NCI-H187 (cell line): Measurements from ENCODE around the gene CADM1.

ENCODE experiments used
- DNase-seq, 2 experiments: peaks; one replicate each; lab custom pipeline; 2025; lab: John Stamatoyannopoulos, UW

The CADM1 gene

DNA sequence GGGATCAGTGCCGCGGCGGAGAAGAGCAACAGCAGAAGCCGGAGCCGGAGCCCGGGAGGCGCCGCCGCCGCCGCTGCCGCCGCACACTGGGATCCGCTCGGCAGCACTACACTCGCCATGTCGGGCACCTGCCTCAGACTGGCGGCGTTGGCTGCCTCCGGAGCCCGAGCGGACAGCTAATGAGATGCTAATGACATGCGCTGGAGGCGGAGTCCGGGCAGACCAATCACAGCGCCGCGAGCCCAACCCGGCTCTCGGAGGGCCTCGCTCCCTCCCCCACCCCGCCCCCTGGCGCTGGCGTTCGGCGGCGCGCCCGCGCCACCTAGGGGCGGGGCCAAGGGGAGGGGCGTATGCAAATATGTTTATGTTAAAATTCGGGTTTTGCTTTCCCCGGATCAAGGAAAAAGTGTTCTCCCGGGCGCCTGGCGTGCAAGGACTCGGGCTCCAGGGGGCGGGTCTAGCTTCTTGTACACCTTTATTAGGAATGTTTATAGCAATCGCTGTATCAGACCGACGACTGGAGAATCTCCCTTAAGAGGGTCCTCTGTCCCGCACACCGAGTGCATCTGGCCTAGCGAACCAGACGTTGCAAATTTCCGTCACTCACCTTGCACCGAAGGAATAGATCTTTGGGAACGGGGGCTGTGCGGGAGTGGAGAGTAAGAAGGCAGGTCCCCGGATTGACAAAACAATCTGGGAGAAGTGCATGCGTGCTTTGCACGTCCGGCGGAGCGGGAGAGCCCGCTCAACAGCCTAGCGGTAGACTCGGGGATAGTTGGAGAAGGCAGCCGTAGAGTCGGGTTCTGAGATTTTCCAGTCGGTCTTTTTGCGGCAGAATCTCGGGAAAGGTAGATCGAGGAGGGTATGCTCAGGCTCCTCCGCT lies at the start of gene CADM1:
Gene CADM1, minus strand, starts transcription at position 140 of the 883 bp plus-strand sequence.
- DNase-seq: peak; percentile 96 to 98

DNA sequence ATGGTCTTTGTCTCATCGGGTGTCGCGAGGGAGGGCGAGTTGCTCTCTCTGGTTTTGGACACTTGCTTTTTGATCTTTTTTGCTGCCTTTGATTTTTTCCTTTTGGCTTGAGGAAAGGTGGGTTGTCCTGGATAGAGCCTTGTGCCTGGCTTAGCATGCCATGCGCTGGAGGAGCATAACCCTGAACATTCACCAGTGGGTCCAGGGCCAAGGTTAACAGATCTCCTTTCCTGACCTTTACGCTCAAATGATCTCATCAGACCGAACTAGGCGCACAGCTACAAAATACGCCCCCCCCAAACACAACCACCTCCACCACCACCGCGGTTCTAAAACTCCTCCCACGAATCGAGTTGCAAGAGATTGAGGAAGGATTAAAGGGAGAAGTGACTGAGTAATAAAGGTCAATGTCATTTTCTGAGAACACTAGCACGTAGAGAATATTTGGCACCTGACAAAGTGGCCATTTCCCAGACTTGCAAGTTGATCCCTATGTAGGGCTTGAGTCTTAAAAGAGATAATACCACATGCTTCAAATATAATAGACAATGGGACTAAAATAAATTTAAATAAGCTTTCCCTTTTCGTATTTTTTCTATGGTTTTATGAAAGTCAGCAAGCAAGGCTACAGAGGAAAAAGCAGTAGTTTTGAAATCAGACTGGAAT lies 48.7 kb upstream of the CADM1 start:
- DNase-seq: no peak

DNA sequence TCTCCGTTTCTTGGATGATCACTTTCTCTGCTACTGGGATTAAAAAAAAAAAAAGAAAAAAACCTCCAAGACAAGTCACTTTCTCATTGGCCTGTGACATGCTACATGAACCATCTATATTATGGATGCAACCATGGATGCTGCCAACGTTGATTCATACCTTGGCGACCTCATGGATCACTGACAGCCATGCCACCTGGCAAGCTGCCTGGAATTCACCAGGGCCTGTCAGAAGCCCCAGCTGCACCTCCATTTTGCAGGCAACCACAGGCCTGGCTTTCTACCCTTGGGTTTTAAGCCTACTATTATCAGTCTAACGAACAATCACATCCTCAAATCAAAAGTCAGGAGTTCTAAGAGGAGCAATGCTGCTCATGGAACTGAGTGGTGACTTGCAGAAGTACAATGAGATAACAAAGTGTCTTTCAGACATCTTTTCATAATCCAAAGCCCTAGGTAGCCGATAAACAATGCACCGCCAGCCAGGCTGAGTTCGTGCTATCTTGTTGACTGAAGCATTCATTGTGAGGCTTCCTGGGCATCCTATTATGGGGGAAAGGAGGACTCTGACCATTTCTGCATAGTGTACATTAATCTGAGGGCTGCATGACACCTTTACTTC lies 48.0 kb upstream of the CADM1 start:
- DNase-seq: no peak

DNA sequence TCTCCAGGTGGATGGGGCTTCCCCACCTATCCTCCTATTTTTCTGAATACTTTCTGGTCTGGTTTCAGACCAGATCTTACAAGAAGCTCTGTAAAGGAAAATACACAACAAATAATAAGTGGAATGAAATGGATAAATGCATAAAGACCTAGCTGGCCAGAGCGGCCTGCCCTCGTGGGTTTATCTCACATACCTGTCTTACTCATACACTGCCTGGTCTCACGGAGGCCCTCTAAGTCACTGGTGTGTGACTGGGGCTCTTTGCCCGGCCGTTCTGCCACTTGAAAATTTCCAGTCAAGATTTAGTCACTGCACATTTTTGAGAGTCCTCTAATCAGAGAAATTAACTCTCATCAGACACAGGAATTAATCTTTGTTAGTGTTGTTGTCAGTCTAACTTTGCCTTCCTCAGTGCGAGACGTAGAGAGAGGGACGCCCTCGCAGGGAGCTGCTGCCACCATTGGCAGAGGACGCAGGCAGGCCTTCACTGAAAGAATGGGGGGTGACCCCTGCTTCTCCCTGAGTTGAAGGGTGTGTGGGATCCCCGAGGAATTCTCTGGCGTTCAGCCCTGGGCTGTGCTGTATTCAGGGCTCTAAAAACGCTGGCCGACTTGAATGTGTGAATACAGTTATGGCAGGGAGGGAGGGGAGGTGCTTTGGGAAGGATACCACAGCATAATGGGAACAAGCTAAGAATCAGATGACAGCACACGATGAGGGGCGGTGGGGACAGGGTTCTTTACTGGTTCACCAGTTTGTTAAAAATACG lies 46.3 kb upstream of the CADM1 start:
- no peak for DNase-seq

GRCh38 chr11:115548878-115549528 lies 44.8 kb upstream of the CADM1 start:
- no peak for DNase-seq

DNA sequence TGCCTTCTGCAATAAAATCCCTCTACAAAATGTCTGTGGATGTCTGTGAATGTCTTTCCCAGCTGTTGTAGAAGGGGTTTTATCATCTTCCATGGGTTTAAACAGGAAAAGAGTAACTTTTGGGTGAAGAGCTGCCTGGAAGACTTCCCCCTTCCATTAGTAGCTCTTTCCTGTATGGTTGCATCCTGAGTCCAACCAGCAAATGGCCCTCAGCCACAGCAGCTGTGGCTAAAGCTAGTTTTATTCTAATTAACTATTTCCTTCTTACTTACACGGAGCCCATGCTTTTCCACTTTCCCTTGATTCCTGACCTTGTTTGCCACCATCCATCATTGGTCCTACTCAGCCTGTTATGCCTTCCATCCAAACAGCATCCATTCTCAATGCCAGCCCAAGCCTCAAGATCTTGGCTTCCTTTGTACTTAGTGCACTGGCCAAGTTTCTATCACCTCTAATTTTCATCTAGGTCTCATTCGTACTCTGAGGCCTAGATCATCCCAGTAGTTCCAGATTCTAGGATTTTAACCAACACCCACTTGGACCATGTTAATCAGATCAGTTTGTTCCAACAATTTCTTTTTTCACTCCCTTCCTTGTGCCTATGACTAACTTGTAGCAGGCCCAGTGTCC lies 41.5 kb upstream of the CADM1 start:
- no peak for DNase-seq

DNA sequence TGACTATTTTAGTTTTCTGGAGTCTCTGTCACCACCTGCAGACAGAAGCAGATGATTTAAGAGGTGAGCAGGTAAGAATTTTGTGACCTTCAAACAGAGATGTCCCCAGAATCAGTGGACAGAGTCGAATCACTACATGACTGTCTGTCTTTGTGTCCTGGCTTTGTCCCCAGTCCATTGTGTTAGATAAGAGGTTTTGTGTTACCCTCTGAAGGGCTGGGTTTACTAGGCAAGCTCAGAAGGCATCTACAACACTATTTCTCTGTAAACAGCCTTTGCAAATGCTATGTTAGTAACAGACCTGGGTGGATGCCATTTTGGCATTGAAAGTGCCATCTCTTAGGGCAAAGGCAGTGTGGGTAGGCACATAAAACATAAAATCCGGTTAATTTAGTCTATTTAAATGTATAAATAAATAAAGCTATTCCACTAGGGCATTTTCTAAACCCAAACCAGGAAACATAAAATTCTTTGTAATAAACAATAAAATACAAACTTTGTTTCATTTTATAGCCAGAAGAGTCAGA lies 40.3 kb upstream of the CADM1 start:
- no peak for DNase-seq

DNA sequence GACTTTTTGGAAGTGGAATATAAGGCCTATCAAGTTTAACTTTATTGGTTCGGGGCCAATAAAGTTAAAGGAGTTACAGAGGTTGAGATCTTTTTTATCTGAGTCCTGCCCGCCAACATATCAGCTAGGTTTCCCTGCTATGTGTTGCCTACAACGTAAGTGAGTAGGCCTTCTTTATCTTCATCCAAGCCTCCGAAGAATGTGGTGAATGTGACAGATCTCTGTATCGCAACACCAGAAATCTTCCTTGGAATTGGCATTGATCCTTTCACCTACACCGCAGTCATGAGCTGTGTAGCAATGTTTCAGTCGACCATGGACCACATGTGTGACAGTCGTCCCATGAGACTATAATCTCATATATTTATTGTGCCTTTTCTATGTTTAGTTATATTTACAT lies 37.3 kb upstream of the CADM1 start:
- DNase-seq: no peak

GRCh38 chr11:115539844-115540243 lies 35.6 kb upstream of the CADM1 start:
- no peak for DNase-seq

GRCh38 chr11:115535781-115536180 lies 31.6 kb upstream of the CADM1 start:
- no peak for DNase-seq

DNA sequence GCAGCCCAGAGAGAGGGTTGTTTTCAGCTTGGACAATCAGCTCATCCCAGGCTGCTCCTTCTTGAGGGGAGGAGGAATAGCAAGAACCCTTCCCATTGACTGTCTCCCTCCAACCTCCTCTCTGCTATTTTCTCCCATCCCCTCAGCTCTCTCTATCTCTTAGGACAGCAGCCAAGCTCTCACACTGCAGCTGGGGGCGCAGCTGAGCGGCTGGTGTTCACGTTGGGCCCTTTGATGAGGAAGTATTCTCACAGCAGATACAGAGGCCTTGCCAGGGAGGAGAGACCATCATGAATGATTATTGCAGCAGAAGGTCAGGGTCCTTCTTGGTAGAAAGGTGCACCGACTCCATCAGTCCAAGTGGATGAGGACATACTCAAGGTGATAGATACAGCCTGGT lies 26.5 kb upstream of the CADM1 start:
- DNase-seq: no peak

- DNase-seq: no peak
These were observed 24.0 kb upstream of the CADM1 start for GRCh38 chr11:115528225-115528624.

DNA sequence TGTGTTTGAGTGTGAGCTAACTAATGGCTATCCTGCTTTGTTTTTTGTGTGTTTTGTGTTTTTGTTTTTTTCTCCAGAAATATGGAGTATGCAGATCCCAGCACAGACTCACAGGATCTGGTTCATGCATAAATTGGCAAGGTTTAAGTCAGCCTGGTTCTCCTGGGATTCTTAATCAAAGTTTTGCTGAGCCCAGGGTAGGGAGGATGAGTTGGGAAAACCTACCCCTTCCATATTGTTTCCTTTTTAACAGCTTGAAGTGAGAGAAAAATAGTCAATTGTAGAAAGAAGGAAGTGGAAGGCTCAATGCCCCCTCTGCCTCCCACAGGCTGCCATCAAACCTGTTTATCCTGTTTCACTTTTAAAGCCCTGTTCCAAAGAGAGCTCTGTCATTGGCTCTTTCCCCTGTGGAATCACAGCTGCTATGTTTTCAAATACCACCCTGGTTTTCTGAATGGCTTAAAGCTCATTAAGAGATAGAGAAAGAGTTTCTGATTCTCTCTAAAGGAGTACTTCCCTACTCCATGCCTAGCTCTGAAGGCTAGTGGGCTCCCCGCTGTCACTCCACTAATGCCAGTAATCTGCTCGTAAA lies 23.4 kb upstream of the CADM1 start:
- no peak for DNase-seq

- DNase-seq: no peak
These were observed 21.4 kb upstream of the CADM1 start for GRCh38 chr11:115525531-115526006.

DNA sequence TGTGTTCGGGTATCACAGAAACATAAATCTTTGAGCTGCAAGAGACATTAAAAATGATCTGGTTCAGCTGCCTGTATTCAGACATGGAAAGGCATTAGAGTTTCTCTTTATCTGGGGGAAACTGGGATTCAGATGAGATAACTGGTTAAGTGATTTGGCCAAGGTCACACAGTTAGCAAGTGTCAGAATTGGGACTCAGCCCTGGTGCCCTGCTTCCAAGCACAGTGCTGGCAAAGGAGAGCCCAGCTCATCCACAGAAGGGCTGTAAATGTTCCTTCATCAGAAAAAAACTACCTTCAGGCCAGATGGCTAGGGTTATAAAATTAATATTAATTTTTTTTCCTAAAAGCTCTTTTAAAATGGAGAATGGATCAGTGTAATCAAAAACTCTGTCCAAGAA lies 20.4 kb upstream of the CADM1 start:
- no peak for DNase-seq

GRCh38 chr11:115523727-115524399 lies 19.6 kb upstream of the CADM1 start:
- DNase-seq: no peak

GRCh38 chr11:115522302-115522701 lies 18.1 kb upstream of the CADM1 start:
- no peak for DNase-seq

DNA sequence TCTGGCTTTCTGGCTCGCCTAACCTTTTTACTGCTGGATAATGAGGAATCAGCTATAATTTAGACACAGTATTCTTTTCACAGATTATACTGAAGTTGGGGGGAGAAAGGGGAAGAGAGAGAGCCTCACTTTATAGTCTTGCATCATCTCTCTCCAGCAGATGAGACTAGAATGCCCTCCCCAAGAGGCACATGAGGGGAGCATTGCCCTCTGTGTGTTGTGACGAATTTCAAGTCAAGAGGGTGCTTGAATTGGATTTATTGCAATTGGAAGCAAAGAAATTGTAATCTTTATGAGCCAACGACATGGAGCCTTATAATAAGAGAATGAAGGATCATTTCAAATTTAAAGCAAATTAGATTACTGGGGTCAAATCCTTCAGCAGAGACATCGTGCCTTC lies 17.6 kb upstream of the CADM1 start:
- DNase-seq: no peak

- peak in 1 of 2 experiments; percentile 8 for DNase-seq
These were observed 14.9 kb upstream of the CADM1 start for GRCh38 chr11:115518983-115519628.
